ENCODE data around the gene NT5DC4. TPM values are rescaled to one million over a fixed set of nuclear protein-coding genes. Genes with fewer than 3 reads are reported as not detected.

The NT5DC4 gene
- not detected for total RNA-seq

DNA sequence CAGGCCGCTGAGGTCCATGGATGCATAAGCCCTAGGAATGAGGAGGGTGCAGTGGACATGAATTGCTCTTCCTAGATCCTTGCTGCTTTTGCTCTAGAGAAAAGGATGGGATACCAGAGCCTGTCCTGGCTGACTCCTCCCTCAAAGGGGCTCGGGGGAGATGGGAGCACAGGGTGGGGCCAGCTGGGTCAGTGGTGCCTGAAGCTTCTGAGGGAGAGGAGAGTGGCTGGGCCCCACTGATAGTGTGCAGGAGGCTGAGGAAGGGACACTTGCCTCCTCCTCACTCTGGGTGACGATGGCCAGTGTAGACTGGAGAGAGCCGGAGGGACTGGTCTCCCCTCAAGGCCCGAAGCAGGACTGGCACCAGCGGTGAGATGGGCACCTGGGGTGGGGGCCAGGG is at the start of gene NT5DC4:
TSS of gene NT5DC4 (plus strand) at position 236 of the 400 bp plus-strand sequence. CDS start at position 296, 60 bp downstream.
- no peak for DNase-seq

DNA sequence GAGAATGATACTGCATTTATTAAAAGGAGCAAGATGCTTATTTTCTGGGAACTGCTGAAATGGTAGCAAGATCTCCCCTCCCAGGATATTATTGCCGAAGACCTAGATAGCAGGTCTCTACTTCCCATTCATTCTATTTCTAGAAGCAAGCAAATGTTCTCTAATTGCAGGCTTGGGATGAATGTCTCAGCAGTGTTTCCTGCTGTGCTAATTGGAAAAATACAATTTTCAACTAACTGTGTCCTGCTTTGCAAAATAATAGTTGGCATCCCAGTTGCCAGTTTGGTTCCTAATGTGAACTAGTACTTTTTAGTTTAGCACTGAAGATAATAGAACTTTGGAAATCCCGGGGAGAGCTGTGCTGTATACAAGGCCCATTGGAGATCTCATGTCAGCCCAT is 49.0 kb upstream of the NT5DC4 start:
- no peak for DNase-seq

DNA sequence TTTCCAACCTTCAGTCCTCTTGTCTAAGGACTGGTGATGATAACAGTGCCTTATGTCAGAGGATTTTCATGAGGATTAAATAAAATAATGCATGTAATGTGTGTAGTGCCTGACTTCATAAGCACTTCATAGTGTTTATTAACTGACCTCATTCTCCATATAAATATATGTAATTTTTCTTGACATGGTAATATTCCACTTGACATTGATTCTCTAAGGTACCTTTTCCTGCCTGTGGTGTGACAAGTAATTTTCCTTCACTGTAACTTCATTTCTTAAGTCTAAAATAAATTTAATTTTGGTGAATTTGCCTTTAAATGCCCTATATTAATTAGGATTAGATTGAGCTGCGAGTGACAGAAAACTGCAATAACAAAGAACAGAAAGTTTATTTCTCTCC is 47.8 kb upstream of the NT5DC4 start:
- DNase-seq, result no peak

DNA sequence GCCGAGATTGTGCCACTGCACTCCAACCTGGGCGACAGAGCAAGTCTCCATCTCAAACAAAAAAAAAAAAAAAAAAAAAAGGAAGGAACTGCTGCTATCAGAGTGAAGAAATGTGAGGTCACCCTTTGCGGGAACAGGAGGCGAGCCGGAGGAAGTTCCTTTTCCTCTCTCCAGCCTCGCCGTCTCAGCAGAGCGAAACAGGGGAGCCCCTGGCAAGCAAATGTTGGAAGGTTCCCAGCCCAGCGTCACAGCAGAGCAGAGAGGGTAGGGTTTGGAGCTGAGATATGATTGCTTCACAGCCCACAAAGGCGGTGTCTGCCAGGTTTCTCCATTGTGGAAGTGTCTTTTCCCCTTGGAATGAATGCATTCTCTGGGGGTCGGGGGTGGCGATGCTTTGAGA is 46.6 kb upstream of the NT5DC4 start:
- no peak for DNase-seq

DNA sequence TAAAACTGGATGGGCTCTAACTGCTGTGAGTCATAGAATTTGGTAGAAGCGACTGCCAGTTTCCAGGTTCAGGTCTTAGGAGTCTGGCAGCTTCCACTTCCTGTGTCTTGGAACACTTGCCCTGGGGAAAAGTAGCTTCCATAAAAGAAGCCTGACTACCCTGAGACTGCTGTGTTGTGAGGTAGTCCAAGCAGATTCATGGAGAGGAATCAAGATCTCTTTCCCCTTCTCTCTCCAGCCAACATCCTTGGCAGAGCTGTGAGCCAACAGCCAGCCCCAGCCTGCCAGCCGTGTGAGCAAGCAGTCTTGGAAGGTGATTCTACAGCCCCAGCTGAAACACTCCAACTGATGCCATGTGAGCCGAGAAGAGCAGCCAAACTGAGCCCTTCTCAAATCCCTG is 41.3 kb upstream of the NT5DC4 start:
- DNase-seq, result no peak

DNA sequence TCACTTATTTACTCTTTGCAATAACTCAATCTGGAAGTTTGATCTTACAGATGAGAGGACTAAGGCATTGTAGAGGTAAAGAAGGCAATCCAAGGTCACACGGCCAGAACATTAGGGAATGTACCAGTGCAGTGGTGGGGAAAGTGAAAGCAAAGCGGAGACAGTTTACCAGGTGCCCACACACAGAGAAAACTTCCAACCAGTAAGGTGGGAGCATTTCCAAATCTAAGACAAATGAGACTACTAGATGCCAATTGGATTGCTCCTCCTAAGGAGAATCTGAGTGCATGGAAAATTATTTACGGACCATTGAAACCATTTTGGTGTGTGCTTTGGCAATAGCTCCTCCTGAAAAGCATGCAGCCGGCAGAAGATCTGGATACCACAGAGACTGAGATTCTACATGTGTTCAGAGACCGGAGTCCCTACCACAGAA is 40.1 kb upstream of the NT5DC4 start:
- no peak for DNase-seq

DNA sequence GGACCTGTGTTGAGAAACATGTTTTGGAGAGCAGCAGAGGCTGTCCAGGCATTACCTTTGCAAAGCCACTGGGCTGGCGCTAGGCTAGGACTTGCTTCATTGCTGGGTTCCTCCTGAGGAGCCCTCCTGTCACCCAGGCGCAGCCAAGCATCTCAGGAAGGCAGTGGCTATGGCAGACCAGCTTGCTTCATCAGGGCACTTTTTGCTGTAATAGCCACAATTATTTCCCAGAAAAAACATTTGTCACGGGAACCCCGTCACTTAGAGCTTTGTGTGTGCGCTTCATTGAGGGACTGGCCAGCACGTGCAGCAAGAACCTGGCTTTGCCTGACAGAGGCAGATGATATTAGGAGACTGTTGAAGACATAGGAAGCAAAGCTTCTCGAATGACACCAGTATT is 38.7 kb upstream of the NT5DC4 start:
- DNase-seq, result no peak

DNA sequence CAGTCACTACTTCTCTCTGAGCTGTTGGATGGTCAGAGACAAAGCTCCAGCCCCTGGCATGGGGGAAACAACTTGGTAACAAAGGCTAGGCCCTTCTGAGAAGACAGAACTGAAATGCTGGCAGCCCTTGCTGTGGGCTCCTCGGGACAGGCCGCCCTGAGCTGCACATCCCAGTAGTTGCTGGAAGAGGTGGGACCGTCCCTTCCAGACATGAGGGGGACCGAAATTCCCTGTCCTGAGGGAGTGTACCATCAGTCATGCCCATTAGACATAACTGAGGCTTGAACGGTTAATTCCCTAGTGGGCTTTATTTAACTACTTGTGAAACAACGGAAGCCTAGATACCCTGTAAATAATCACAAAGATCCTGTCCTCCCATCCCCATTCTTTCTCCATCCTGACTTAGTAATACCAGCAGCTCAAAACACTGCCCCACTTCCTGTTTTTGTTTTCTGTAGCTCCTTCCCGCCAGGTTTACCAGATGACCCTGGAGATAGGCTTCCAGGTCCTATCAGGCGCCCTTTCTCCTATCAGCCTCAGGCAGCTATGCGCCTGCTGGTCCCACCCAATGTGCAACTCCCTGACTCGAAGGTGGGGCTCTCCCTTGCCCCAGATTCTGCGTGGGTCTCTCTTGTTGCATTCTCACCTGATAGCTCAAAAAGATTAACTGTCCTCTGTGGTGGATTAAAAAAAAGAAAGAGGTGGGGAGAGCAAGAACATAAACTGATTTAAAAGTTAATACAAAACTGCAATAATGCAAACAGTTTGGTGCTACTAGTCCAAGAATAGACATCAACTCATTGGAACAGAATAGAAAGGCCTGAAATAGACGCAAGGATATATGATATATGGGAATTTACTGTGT is 37.0 kb upstream of the NT5DC4 start:
- no peak for DNase-seq

DNA sequence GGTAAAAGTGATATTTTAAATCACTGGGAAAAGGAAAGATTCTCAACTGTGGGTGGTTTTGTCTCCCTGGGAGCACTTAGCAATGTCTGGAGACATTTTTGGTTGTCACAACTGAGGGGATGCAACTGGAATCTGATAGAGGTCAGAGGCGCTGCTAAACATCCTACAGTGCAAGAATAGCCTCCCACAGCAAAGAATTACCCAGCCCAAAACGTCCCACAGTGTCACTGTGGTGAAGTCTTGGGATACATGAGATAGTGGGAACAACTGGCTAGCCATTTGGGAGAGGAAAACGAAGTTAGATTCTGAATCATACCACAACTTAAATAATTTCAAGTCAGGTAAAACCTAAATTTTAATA is 36.4 kb upstream of the NT5DC4 start:
- DNase-seq, result no peak

DNA sequence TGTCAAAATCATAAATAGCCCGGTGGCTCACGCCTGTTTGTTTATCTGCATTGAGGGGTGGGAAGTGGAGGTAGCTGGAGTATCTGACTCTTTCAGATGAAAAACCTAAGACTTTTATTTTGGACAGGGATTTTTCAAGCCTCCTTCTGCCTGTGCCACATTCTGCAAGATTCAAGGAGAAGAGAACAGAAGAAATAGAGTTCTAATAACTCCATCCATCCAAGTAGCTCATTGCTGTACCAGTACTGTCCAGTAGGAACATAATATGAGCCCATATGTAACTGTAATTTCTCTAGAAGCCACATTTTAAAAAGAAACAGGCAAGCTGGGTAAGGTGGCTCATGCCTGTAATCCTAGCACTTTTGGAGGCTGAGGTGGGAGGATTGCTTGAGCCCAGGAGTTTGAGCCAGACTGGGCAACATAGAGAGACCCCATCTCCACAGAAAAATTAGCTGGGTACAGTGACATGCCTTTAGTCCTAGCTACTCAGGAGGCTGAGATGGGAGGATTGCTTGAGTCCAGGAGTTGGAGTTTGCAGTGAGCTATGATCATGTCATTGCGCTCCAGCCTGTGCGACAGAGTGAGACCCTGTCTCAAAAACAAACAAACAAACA is 35.4 kb upstream of the NT5DC4 start:
- DNase-seq, result no peak

DNA sequence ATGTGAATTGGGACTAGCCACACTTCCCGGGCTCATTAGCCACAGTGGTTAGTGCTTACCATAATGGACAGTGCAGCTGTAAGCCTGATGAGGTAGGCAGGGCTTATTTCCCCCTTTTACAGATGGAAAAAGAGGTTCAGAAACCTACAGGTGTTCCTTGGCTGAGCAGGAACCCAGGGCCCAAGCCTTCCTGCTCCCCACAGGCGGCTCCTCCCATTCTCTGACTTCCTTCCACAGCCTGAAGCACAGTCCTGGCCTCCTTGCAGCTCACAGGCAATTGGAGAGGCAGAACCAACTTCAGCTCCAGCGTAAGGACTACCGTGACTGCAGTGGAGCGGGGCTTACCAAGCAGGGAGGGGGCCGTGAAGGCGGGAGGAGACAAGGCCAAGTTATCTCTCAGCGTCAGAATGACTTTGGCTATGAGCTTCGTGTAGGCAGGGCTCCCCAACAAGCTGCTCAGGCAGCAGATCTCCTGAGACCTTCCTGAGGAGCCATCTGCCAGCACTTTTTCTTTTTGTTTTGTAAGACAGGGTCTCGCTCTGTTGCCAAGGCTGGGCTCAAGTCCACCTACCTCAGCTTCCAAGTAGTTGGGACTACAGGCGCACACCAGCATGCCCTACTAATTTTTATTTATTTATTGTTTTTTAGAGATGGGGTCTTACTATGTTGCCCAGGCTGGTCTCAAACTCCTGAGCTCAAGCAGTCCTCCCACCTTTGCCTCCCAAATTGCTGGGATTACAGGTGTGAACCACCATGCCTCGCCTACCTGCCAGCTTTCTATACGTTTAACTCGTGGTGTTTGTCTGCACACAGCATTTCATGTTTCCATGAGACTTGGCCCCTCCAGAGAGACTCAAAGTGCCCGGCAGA is 34.2 kb upstream of the NT5DC4 start:
- no peak for DNase-seq

DNA sequence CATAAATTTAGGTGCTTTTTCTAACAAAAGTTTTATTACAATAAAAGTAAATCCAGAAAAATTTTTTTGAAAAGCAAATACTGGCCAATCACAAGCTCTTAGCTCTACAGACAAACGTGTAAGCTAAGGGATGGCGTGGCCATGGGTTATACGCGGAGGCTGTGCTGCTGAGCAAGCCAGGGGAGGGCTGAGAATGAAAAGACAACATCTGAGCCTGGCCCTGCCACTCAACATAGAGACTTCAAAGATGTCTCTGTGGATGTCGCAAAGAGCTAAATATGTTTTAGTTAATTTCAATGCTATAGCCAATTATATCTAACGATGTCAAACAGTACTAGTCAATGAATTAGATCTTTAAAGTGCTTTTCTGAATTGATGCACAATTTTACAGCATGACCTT is 33.3 kb upstream of the NT5DC4 start:
- DNase-seq, result no peak

DNA sequence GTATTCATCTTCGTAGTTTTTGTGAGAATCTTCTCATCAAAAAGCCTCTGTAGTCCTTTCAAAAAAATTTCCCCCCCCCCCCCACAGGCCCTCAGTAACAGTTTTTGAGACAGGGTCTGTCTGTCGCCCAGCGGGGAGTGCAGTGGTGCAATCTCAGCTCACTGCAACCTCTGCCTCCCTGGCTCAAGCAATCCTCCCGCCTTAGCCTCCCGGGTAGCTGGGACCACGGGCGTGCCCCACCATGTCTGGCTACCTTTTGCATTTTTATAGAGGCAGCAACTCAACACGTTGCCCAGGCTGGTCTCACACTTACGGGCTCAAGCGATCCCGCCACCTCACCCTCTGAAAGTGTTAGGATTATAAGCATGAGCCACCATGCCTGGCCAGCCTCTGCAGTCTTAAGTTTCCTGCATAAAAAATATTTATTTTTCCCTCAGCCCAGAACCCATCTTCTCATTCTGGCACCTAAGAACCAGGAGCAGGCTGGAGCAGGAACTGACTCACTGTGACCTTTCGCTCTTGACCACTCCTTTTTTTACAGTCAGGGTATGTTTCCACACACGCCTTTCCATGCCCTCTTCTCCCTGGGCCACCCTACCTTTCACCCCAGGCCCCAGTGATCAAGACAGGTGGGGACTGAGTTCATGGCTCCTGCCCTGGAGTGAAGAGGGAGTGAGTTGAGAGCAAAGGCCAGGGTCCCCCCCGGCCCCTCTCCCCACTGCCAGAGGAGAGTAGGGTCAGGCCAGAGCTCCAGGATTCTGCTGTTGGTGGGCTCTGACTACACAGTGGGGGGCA is 32.5 kb upstream of the NT5DC4 start:
- no peak for DNase-seq

DNA sequence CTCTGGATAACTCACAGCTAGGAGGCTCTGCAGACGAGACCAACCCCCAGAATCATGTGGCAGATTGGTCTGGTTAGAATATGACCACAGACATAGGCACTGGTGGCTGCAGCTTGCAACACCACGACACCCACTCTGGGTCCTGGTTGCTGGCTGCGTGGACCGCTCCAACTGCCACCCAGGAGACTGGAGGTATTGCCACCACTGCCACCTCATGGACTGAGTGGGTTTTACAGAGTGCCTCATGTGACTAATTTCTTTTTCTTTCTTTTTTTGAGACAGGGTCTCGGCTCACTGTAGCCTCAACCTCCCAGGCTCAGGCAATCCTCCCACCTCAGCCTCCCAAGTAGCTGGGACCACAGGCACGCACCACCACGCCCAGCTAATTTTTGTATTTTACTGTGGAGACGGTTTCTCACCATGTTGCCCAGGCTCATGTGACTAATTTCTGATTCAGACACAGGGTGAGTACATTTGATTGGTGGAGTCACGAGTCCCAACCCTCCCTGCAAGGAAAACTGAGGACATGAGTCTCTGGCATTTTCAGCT is 29.9 kb upstream of the NT5DC4 start:
- DNase-seq, result no peak

DNA sequence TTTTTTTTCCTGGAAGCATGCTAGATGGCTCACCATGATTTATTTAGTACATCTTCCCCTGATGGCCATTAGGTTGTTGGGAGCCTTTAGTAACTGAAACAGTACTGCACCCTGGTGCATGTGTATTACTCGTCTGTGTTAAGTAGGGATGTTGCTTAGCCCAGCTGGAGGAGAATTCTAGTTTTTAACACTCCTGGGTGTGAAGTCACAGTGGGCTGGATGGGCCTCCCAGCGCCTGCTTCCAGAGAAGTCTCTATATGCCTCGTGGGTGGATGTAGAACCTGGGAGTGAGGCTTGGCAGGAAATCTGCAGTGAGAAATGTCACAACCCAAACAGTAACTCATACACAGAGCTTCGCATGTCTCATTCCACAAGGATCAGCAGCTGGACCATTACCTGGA is 28.9 kb upstream of the NT5DC4 start:
- no peak for DNase-seq

DNA sequence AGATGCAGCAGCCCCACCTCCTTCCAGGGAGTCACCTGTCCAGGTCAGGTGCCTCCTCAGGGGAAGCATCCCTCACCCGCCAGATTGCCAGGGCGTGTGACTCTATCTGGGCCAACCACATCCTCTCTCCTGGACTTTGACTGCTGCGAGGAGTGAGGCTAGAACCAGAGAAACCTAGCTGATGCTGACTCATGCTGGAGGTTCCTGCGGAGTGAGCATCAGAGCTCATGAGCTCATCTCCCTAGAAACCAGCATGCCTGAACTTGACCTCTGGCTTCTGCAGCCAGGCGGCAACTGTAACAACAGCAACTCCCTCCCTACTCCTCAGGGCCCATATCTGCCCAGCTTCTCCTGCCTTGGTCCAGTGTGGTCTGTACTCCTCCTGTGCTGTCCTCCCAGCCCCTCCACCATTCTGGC is 28.3 kb upstream of the NT5DC4 start:
- peak; percentile 7 for DNase-seq

DNA sequence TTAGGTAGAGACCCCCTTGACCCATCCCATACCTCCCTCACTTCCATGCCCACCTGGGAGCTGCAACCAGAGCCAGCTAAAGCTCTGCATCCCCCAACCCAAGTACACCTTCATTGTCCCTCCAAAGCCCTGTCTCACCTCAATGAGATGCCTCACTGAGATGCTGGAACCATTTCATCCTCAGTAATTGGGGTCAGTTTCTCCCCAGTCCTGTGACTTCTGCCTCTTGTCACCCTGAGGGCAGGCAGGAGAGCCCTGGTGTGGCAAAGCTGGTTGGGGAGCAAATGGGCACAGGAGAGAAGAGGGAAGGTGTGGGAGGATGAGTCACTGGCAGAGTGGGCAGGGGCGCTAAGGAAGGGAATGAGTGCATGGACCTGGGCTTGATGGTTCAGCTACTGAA is 27.9 kb upstream of the NT5DC4 start:
- no peak for DNase-seq

DNA sequence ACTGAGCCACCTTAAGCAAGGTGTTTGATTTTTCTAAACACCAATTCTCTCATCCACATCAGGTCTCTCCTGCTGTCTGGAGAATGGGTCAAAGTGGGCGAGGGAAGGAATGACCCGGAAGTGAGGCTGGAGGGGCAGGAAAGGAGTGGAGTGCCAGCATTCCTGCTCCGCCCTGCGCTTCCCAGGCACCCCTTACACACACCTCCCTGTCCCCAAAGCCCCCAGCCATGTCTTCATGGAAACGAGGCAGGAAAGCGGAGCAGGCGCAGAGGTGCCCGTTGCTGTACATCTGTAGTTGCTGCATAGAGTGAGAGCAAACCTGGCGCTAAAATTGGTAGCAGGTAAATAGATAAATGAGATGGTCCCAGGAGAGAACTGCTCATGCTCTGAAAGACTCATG is 27.2 kb upstream of the NT5DC4 start:
- no peak for DNase-seq

DNA sequence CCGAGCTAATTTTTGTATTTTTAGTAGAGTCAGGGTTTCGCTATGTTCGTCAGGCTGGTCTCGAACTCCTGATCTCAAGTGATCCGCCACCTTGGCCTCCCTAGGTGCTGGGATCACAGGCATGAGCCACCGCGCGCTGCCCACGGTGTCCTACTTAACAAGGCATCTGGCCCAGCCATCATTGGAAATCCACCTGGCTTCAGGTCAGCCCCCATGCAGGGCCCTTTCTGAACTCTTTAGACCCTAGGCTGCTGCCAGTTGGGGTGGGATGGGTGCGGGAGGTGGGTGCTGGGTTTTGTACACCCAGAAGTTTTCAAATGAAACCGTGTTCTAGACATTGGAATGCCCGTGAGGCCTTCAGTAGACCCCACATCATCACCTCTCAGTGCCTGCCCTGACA is 26.6 kb upstream of the NT5DC4 start:
- DNase-seq, result no peak

DNA sequence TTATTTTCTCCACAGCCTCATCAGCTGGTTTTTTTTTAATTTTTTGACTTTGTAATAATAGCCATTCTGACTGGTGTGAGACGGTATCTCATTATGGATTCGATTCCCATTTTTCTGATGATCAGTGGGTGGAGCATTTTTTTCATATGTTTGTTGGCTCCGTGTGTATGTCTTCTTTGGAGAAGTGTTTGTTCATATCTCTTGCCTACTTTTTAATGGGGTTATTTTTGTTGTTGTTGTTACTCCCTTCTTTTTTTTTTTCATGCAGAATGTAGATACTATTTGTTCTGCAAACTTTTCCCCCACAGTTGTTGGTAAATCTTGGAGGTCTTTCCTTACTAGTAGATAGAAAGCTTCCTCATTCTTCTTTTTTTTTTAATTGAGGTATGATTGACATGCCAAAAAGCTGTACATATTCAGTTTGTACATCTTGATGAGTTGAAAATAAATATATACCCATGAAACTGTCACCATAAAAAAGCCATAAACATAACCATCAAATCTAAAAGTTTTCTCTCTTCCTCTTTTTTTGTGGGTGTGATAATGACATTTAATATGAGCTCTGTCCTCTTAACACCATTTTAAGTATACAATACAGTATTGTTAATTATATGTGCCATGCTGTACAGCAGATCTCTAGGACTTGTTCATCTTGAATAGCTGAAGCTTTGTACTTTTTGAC is 21.8 kb upstream of the NT5DC4 start:
- no peak for DNase-seq

DNA sequence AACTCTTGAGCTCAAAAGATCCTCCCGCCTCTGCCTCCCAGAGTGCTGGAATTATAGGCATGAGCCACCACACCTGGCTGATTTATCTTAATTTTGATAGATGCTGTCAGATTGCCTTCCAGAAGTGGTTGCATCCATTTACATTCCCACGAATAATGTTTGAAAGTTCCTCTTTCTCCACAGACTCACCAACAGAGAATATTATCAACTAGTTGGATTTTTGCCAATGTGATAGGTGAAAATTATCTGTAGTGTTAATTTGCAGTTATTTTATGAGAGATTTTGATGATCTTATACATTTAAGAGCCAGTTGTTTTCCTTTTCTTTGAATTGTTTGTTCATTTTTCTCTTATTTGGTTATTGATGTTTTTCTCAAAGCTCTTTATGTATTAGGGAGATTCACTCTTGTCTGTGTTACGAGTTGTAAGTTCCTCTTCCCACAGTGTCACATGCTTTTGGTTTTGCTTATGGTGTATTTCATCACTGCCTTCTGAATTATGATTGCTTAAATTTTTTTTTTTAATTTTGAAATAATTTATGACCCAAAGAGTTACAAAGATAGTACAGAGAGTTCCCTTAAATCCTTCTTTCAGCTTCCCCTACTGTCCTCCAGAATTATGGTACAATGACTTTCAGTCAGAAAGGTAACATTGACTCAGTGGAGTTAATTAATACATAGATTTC is 20.7 kb upstream of the NT5DC4 start:
- DNase-seq, result no peak

Measured in skin of body (tissue), 2 donors.